Measurements from ENCODE around the gene RTP1. TPM values are rescaled to one million over a fixed set of nuclear protein-coding genes. Genes with fewer than 3 reads are reported as not detected.
A peak's percentile ranks its signal among the peaks of the same experiment; 100 is the strongest.

Gene RTP1
- polyA plus RNA-seq, 1 of the 3 experiments (the other 2 are of a cell fraction), result not detected

- peak overlapping the region; percentile 63 for H2AFZ ChIP-seq (ENCODE audit: low read depth)
- no peaks in the 10 kb centered on the region for H3K36me3 ChIP-seq (replicated peaks in 1 of 2; ENCODE audit: control insufficient read depth in 1 of 2, insufficient read depth in 2 of 2, low read length in 1 of 2)
- H3K27me3 ChIP-seq (ENCODE audit: insufficient read depth), result no peaks in the 10 kb centered on the region
- no peak for DNase-seq
- peaks cover 0 to 13% of the 10 kb centered on the region in 2 experiments; a peak in 1 of 4 replicates for H3K4me1 ChIP-seq (ENCODE audit: control insufficient read depth in 1 of 2, insufficient read depth in 2 of 2, low read depth in 1 of 2, low read length in 1 of 2)
- no peaks in the 10 kb centered on the region for H4K20me1 ChIP-seq (ENCODE audit: insufficient read depth)
- whole genome bisulfite sequencing (ENCODE audit: low lambda C conversion rate), result 33% methylated on average over 7 of the region's 7 CpGs
- POLR2A ChIA-PET, result no interaction called here
- no peaks in the 10 kb centered on the region for H3K79me2 ChIP-seq (ENCODE audit: insufficient read depth)
- no peaks in the 10 kb centered on the region for H3K9me2 ChIP-seq
- H3K9ac ChIP-seq, result no peak overlapping the region
- H3K4me3 ChIP-seq (ENCODE audit: low read depth in 2 of 2, low read length in 1 of 2), result no peak overlapping the region
- no peaks in the 10 kb centered on the region for H3K9me3 ChIP-seq
- no peak overlapping the region for H3K27ac ChIP-seq (ENCODE audit: low read depth in 2 of 2, low read length in 1 of 2)
- TF ChIP-seq RXRA (IDR thresholded peaks at IDR 0.05; ENCODE audit: borderline replicate concordance, low read depth) (no peak), RFX5 (IDR thresholded peaks at IDR 0.05; ENCODE audit: low read length) (no peak), REST (IDR thresholded peaks at IDR 0.05; ENCODE audit: low read depth, low read length) (no peak), GABPA (IDR thresholded peaks at IDR 0.05; ENCODE audit: low read depth) (no peak), EP300 (IDR thresholded peaks at IDR 0.05; ENCODE audit: borderline replicate concordance in 1 of 2, low read depth in 1 of 2, low read length in 1 of 2) (no peak), MEF2A (IDR thresholded peaks at IDR 0.05; ENCODE audit: borderline replicate concordance, low read depth) (no peak), SIN3A (IDR thresholded peaks at IDR 0.05; ENCODE audit: borderline replicate concordance, low read depth, low read length) (no peak), FOSL2 (IDR thresholded peaks at IDR 0.05; ENCODE audit: borderline replicate concordance, low read depth) (no peak), TEAD4 (IDR thresholded peaks at IDR 0.05; ENCODE audit: borderline replicate concordance, insufficient read depth) (no peak)
- TF ChIP-seq, protein P1, sequence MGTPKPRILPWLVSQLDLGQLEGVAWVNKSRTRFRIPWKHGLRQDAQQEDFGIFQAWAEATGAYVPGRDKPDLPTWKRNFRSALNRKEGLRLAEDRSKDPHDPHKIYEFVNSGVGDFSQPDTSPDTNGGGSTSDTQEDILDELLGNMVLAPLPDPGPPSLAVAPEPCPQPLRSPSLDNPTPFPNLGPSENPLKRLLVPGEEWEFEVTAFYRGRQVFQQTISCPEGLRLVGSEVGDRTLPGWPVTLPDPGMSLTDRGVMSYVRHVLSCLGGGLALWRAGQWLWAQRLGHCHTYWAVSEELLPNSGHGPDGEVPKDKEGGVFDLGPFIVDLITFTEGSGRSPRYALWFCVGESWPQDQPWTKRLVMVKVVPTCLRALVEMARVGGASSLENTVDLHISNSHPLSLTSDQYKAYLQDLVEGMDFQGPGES (IDR thresholded peaks at IDR 0.05; ENCODE audit: low read depth, low read length), result no peak
- TF ChIP-seq, protein P2, sequence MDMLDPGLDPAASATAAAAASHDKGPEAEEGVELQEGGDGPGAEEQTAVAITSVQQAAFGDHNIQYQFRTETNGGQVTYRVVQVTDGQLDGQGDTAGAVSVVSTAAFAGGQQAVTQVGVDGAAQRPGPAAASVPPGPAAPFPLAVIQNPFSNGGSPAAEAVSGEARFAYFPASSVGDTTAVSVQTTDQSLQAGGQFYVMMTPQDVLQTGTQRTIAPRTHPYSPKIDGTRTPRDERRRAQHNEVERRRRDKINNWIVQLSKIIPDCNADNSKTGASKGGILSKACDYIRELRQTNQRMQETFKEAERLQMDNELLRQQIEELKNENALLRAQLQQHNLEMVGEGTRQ (IDR thresholded peaks at IDR 0.05; ENCODE audit: borderline replicate concordance, low read depth, low read length), result no peak
- no peaks in the 10 kb centered on the region for H3F3A ChIP-seq (replicated peaks; ENCODE audit: insufficient read depth)
- H3K4me2 ChIP-seq, result no peak overlapping the region
- CTCF ChIA-PET, result no interaction called here
Observed at GRCh38 chr3:187183210-187183862, 13.9 kb upstream of the RTP1 start.
